NCI-H526 treated with DMSO at 0.1 percent for 48 hours (cell line): ENCODE results near the gene RNU11.
A peak's percentile ranks its signal among the peaks of the same experiment; 100 is the strongest.
"Not testable (repeated sequence)": the region's sequence is repeated elsewhere in the genome, so short reads cannot be mapped to it uniquely, and the experiment has no call there.

Source experiments
- DNase-seq: peaks from one replicate; lab custom pipeline; 2025; lab: John Stamatoyannopoulos, UW

Gene RNU11

DNA sequence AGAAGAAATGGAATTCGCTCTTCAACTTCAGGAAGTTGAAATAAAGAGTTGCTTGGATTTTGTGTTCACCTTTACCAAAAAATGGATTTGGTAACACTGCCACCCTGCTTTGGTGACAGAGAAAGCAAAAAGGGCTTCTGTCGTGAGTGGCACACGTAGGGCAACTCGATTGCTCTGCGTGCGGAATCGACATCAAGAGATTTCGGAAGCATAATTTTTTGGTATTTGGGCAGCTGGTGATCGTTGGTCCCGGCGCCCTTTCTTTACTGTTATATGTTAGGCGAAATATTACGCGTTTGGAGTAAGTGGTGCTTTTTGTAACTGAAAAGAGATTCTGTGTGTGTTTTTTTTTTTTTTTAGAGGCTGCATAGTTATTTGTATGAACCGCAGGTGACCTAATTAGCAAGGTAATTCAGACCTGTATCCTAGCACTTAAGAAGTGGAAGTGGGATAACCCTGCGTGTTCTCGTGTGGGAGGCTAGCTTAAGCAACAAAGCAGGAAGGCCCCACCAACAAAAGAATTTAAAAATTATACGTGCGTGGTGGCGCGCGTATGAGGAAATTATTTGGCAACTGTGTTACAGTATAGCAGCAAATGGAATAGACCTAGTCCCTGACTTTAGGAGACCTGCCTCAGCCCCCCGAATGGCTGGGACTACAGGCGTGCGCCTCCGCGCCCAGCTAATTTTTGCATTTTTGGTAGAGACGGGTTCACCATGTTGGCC lies at the start of gene RNU11:
RNU11 (plus strand) TSS at position 127 of the 725 bp plus-strand sequence.
- peak; percentile 99 for DNase-seq

DNA sequence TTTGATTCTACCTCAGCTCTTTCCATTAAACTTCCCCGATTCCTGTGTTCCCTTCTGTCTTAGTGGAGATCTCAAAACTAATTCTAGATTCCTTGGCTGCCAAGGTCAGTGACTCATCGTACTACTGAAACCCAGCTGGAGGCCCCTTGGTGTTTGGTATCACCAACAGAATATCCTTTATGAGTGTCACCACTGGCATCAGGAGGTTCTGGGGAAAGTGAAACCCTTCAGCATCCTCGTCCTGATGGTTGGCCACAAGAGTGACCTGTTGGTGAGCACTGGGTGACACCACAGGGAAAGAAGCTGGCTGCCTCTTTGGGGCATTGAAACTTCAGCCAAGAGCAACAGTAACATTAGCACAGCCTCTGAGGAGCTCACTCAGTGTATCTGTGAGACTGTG lies 46.7 kb upstream of the RNU11 start:
- no peak for DNase-seq

DNA sequence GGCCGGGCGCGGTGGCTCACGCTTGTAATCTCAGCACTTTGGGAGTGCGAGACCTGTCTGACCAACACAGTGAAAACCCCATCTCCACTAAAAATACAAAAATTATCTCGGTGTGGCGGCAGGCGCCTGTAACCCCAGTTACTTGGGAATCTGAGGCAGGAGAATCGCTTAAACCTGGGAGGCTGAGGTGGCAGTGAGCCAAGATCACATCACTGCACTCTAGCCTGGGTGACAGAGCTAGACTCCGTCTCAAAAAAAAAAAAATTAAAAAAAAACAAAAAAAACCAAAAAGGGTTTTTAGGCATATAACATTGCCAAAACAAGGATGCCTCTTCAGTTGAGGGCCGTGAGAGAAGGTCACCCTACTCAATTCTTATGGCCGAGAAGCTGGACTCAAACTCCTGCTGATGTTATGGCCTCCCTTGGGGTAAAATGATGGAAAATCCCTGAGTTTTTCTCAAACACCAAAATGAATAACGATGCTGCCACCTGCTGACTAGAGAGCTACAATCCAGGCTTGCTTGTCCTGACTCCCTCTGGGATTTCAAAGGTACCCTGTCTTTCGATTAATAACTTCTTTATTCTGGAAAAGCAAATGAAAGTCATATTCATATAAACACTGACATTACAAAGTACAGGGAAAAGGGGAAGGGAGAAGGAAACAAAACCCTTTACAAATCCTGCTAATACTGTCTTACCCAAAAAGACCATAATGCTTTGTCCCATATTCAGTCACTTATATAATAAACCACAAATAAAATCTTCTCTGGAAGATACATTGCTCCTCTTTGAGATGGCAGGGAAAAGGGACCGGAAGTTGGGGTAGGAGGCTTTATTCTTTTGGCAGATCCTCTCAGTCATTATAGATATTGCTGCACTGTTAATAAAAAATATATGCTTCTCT lies 45.6 kb upstream of the RNU11 start:
- peak; percentile 45 for DNase-seq

DNA sequence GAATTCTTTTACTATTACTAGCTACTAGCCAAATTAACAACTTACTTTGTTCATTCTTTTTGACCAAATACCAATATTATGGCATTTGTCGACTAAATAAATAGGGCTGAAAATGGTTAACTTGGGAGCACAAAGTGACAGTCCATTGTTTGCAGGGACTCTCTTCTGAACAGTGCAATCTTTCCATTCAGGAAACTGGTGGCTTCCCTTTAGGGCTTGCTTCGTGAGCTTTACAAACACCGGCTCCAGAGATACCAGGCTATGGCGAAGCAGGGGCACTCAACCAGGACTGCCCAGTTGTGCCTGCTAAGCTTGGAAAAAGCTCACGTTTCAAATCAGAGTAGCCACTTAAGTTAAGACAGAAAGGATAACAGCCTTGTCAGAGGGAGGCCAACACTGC lies 44.0 kb upstream of the RNU11 start:
- no peak for DNase-seq

DNA sequence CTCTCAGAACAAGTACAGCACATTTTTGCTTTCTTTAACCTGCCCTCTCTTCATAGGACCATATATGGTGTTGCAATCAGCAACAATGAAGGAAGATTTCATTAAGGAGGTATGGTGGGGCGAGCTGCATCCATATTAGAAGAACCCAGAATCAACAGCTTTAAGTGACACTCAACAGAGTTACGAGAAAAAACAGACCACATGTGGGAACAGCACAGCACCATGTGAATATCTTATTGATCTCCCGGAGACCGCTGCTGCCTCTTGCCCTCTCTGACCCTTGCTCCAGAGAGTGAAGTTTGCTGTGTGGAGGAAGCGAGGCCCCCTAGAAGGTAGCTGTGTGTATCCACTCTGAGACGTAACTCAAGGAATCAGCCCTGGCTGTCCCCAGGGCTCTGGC lies 43.4 kb upstream of the RNU11 start:
- no peak for DNase-seq

DNA sequence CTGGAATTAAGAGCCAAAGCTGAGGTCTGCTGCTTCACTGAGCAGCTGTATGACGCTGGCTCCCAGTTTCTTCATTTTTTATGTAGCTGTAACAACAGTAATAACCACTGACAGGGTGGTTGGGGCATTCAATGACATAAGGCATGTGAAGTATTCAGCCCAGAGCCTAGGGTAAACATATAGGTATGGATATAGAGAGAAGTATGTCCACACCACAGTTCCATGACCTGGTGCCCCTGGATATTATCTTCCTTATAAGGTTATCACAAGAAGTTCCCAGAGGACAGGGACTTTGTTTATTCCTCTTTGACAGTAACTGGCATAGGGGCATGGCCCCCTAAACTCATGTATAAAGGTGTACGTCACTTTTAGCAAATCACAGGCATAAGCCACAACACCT lies 41.6 kb upstream of the RNU11 start:
- no peak for DNase-seq

DNA sequence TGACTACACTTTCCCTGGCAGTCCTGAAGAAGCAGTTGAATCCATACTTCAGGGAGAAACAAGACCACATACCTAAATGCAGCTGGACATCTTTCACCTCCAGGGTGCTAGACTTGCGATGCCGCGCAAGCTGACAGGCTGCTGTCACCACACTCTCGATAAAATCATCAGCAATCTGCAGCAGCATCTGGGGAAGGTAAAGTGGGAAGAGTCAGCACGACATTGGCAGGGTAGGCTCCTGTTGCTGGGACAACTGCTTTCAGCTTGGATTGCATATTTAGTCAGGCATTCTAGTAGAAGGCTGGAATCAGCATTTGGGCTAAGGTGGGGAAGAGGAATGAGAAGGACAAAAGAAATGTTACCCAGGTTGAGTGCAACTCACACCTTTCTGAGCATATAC lies 35.2 kb upstream of the RNU11 start:
- DNase-seq = no peak

DNA sequence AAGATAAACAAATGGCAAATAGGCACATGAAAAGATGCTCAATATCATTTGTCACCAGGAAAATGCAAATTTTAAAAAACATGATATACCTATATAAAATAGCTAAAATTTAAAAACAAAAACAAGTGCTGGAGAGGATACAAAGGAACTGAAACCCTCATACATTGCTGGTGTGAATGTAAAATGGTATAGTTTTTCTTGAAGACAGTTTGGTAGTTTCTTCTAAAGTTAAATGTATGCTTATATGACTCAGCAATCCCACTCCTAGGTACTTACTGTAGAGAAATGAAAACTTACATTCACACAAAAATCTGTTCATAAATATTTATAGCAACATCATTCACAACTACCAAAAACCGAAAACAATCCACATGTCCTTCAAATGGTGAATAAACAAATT lies 16.7 kb upstream of the RNU11 start:
- no peak for DNase-seq

DNA sequence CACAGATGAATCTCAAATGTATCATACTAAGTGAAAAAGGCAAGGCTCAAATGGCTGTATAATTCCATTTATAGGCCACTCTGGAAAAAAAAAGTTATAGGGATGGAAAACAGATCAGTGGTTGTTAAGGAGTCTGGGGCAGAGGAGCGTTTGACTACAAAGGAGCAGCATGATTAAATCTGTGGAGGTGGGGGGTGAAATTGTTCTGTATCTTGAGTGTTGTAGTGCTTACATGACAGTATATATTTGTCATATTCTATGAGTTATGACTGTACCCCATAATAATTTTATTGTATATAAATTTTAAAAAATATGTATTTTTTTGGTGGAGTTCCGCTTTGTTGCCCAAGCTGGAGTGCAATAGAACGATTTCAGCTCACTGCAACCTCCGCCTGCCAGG lies 15.8 kb upstream of the RNU11 start:
- DNase-seq = no peak

DNA sequence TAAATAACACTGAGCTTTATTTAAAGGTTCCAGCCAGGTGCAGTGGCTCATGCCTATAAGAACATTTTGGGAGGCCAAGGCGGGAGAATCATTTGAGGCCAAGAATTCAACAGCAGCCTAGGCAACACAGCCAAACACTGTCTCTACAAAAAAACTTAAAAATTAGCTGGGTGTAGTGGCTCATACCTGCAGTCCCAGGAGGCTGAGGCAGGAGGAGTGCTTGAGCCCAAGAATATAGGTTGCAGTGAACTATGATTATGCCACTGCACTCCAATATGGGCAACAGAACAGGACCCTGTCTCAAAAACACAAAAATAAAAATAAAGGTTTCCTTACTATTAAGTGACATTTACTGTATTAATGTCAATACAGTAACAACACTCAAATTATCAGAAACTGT lies 7.6 kb upstream of the RNU11 start:
- no peak for DNase-seq

DNA sequence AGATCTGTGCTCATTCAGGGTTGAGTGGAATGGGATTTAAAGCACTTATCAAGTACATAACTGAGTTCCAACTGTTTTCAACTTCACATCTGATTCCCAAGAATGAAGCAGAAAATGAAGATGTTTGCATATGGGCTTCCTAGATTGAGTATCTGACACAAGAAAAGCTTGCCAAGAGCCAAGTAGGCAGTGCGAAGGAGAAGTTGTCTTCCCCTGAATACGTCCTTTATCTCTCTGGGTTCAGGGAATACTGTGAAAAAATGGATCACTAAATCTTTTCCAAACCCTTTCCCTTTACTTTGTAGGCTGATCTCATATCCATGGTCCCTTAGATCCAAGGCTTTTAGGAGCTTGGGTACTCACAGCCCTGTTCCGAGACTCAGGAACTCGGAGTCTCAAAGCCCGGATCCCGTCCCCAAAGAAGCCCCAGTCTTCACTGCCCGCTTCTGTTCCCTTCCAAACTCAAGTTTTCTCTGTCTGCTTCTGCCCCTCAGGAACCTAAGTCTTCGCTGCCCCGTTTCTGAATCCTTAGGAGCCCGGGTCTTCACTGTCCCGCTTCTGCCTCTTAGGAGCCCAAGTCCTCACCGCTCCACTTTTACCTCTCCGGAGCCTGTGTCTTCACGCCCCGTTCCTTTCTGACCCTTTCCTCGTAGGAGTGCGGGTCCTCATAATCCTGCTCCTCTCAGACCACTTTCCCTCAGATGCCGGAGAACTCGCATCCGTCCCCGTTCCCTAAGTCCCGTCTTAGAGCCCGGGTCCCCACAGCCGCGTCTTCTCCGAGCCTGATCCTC lies 6.1 kb upstream of the RNU11 start:
- no peak for DNase-seq

DNA sequence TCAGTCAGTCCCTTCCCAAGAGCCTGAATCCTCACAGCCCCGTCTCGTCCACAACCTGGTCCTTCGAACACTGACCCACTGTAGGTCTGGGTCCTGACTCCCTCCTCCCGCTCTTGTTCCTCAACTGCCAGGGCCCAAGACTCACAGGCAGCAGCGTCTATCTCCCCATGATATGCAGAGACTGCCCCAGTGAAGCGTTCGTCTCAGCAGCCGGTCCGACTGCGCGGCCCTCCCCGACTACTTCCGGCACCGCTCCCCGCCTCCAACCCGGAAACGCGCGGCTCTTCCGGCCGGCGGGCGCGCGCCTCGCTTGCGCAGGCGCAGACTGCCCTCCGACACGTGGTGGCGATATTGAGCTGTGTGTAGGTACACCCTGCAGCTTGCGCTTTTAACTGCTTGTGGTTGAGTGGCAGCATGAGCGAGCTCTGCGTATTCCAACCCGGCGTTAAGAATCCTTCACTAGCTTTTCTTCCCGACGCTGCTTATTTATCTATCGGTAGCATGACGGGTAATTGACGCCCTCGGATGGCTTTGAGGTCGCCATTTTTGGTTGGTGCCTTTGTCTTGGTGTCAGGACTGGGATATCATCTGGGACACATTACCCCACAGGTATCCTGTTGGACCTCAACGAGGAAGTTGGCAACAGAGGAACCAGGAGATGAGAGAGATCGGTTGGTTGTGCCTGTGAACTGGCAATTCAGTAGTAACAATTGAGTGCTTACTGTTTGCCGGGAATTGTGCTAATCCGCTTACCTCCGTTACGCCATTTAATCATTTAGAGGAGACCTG lies 5.4 kb upstream of the RNU11 start, which contains the start of gene TAF12:
TAF12 (minus strand) TSS at position 221 of the 789 bp plus-strand sequence. CDS start 20,986 bp downstream, outside the sequence.
- peak; percentile 90 for DNase-seq

DNA sequence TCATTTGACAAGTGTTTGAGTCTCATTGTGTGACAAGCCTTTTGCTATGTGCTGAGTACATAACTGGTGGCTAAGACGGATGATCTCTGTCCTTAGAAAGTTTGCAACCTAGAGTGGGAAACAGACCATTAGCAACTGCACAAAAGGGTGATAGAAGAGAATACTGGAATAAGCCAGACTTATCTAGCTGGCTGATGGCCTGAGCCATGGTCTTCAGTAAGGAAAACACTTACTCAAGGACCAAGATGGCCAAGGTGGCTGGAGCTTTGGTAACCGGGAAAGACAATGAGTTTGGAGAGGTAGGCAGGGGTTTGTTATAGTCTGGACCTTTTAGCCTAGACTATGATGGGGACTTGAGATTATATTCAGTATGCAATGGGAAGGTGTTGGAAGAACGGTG lies 3.9 kb upstream of the RNU11 start:
- DNase-seq = no peak

DNA sequence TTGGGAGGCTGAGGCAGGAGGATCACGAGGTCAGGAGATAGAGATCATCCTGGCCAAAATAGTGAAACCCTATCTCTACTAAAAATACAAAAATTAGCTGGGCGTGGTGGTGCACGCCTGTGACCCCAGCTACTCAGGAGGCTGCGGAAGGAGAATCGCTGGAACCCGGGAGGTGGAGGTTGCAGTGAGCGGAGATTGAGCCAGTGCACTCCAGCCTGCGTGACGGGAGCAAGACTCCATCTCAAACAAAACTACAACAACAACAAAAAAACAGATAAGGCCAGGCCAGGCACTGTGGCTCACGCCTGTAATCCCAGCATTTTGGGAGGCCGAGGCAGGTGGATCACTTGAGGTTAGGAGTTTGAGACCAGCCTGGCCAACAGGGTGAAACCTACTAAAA lies 3.0 kb upstream of the RNU11 start:
- DNase-seq = not testable (repeated sequence)

DNA sequence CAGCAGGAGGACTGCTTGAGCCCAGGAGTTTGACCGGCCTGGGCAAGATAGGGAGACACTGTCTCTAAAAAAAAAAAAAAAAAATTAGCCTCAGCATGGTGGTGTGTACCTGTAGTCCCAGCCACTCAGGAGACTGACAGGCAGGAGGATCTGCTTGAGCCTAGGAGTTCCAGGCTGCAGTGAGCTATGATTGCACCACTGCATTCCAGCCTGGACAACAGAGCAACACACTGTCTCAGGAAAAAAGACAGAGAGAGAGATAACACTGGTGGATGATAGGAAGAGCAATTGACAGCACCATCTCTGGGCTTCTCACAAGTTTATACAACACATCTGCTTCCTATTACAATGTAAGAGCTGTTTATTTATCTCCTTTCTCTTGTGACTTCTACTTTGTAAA lies 2.4 kb upstream of the RNU11 start:
- no peak for DNase-seq

DNA sequence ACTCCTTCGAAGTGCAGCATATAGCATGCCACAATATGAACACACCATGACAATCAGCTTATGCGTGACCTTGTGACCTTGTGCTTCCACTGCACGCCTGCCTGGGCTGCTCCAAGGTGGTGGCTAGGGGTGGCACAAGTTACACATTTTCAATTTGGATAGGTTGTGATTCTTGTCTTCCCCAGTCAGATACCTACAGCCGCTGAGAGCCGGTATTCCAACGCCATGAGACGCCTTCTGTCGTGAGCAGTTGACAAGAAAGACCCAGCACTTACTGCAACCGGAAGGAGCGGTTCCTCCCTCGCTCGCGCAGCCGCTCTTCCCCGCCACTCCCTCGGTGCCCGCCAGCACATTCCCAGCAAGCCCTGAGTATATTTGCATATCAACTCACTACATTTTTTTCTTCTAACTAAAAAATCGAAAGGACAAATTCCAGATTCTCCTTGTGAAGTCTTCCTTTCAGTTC lies 359 bp upstream of the RNU11 start:
- DNase-seq = peak; percentile 94

DNA sequence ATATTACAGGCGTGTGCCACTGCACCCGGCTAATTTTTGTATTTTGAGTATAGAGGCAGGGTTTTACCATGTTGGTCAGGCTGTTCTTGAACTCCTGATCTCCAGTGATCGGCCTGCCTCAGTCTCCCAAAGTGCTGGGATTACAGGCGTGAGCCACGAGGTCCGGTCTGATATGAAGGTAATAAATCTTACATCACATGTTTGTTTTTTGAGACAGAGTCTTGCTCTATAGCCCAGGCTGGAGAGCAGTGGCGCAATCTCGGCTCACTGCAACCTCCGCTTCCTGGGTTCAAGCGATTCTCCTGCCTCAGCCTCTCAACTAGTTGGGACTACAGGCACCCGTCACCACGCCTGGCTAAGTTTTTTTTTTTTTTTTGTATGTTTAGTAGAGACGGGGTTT lies 4.7 kb downstream of the RNU11 start:
- not testable (repeated sequence) for DNase-seq

DNA sequence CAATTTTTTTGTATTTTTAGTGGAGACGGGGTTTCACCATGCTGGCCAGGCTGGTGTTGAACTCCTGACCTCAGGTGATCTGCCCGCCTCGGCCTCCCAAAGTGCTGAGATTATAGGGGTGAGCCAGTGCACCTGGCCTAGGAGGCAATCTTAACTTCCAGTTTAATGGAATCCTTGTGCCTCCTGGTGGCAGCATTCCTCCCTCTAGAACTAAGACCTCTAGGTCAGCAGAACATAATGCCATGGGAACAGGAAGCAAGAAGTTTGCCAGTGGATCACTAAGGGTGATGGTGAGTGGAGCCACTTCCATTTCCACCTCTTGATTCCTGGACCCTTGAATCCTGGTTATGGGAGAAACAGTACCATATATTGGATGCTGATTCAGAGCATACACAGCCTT lies 5.5 kb downstream of the RNU11 start:
- not testable (repeated sequence) for DNase-seq

DNA sequence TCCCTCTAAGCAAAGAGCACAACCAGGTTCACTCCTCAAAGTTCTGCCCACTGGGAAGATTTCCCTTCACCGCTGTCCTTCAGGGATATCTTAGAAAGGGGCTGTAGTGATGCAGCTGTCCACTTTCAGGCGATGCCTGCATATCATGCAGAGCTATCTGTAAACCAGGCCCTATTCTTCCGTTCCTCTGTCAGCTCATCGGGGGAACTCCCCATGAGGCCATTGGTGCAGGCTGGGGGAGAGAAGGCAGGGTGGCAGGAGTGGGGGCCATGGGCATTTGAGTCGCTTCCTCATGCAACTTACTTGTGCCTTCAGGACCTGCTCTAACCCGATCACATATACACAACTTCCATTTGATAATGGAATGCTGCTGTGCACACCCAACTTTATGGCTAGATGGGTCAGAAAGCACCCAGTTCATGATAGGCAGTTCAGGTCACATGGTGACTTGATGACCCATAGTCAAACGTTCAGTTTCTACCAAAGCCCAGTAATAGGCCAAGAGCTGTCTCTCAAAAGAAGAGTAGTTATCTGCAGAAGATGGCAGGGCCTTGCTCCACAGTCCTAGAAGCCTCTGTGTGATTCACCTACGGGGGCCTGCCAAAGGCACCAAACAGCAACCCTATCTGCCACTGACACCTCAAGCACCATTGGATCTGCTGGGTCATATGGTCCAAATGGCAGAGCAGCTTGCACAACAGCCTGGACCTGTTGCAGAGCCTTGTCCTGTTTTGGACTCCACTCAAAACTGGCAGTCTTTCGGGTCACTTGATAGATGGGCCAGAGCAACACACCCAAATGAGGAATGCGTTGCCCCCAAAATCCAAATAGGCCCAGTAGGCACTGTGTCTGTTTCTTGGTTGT lies 7.3 kb downstream of the RNU11 start:
- DNase-seq = not testable (repeated sequence)

DNA sequence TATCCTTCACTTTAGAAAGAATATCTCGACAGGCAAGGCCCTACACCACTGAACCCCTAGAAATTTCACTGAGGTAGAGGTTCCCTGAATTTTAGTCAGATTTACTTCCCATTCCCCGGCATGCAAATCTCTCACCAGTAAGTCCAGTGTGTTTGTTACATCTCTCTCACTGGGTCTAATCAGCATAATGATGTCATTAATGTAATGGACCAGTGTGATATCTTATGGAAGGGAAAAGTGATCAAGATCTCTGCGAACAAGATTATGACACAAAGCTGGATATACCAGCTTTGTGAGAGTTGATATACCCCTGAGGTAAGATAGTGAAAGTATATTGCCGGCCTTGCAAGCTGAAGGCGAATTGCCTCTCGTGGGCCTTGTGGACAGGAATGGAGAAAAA lies 7.9 kb downstream of the RNU11 start:
- DNase-seq = no peak
